Measurements from ENCODE around the gene MIA. TPM values are rescaled to one million over a fixed set of nuclear protein-coding genes. Genes with fewer than 3 reads are reported as not detected.
"Not testable (repeated sequence)": the region's sequence is repeated elsewhere in the genome, so short reads cannot be mapped to it uniquely, and the experiment has no call there.

Gene MIA
- total and polyA plus RNA-seq, 2 donors (not counting 1 experiment from before 2014, with no cell fraction given), result 0.37 to 5.7 TPM

GRCh38 chr19:40763963-40764362, 11.4 kb upstream of the MIA start:
- Mint-ChIP-seq H3K4me1 (peaks cover 7% of the 10 kb centered on the region), H3K4me3 (no peak overlapping the region), H3K27ac (peak overlapping the region; percentile 67), H3K9me3 (ENCODE audit: insufficient read depth) (no peaks in the 10 kb centered on the region), H3K27me3 (no peaks in the 10 kb centered on the region)
- no peaks in the 10 kb centered on the region for H3K9me3 ChIP-seq (ENCODE audit: control extremely low read depth in 1 of 3, control insufficient read depth in 2 of 3, insufficient read depth in 1 of 3, low read length in 2 of 3)
- intact Hi-C loops (cut with micrococcal nuclease), result no loop called here
- TF ChIP-seq EZH2 (IDR thresholded peaks at IDR 0.05; ENCODE audit: borderline replicate concordance, insufficient read depth, low read depth, low read length, poor library complexity, severe bottlenecking) (no peak), CTCF (IDR thresholded peaks at IDR 0.05) (no peak)
- POLR2A ChIA-PET, result no interaction called here
- peaks cover 54% of the 10 kb centered on the region for H4K20me1 ChIP-seq (ENCODE audit: control insufficient read depth, insufficient read depth, low read length, poor library complexity, severe bottlenecking)
- H3K9ac ChIP-seq (ENCODE audit: low read length), result no peak overlapping the region
- H3K27me3 ChIP-seq (replicated peaks in 1 of 4; ENCODE audit: control extremely low read depth in 1 of 4, control insufficient read depth in 3 of 4, insufficient read depth in 4 of 4, low read length in 3 of 4), result no peaks in the 10 kb centered on the region
- H3K36me3 ChIP-seq (replicated peaks in 1 of 2; ENCODE audit: control extremely low read depth in 1 of 2, control insufficient read depth in 1 of 2, extremely low read depth in 1 of 2, insufficient read depth in 2 of 2, low read length in 1 of 2), result peaks cover 15 to 74% of the 10 kb centered on the region in 2 experiments
- H2AFZ ChIP-seq (ENCODE audit: insufficient read depth, low read depth, low read length, poor library complexity, severe bottlenecking), result no peak overlapping the region
- ATAC-seq (ENCODE audit: low read depth), result no peak
- peaks cover 34% of the 10 kb centered on the region for H3K79me2 ChIP-seq (ENCODE audit: control insufficient read depth, insufficient read depth, low read length)
- H3K4me2 ChIP-seq (replicated peaks; ENCODE audit: low read depth, low read length, poor library complexity, severe bottlenecking), result no peak overlapping the region
- no peak overlapping the region for H3K4me3 ChIP-seq (ENCODE audit: control extremely low read depth in 1 of 5, extremely low read depth in 1 of 5, insufficient read depth in 1 of 5, low read depth in 2 of 5, low read length in 4 of 5)
- no peak overlapping the region for H3K27ac ChIP-seq (ENCODE audit: low read length in 2 of 2)
- CTCF ChIA-PET, result interaction anchor here (0.5 kb wide), 1 partner anchor 42 kb away, joined by 3 read pairs; no protein-coding TSS in a partner anchor
- no peak for DNase-seq
- H3K4me1 ChIP-seq (ENCODE audit: control insufficient read depth in 2 of 2, insufficient read depth in 2 of 2, low read length in 2 of 2), result no peaks in the 10 kb centered on the region
- WGBS (ENCODE audit: insufficient coverage), result 89% methylated on average over 7 of the region's 10 CpGs

- Histone ChIP-seq H3K79me2 (ENCODE audit: control insufficient read depth, insufficient read depth, low read length) (peaks cover 20% of the 10 kb centered on the region), H4K20me1 (ENCODE audit: control insufficient read depth, insufficient read depth, low read length, poor library complexity, severe bottlenecking) (peaks cover 31% of the 10 kb centered on the region), H3K36me3 (replicated peaks in 1 of 2; ENCODE audit: control extremely low read depth in 1 of 2, control insufficient read depth in 1 of 2, extremely low read depth in 1 of 2, insufficient read depth in 2 of 2, low read length in 1 of 2) (peaks cover 7 to 51% of the 10 kb centered on the region in 2 experiments)
- WGBS (ENCODE audit: insufficient coverage), result 96% methylated on average over 10 of the region's 13 CpGs
- H3K4me3 ChIP-seq (ENCODE audit: control extremely low read depth in 1 of 5, extremely low read depth in 1 of 5, insufficient read depth in 1 of 5, low read depth in 2 of 5, low read length in 4 of 5); H3K27me3 Mint-ChIP-seq; H3K9me3 ChIP-seq (ENCODE audit: control extremely low read depth in 1 of 3, control insufficient read depth in 2 of 3, insufficient read depth in 1 of 3, low read length in 2 of 3); H3K9ac ChIP-seq (ENCODE audit: low read length); ATAC-seq (ENCODE audit: low read depth); H3K9me3 Mint-ChIP-seq (ENCODE audit: insufficient read depth); H3K27ac ChIP-seq (ENCODE audit: low read length in 2 of 2); H3K4me2 ChIP-seq (replicated peaks; ENCODE audit: low read depth, low read length, poor library complexity, severe bottlenecking); H2AFZ ChIP-seq (ENCODE audit: insufficient read depth, low read depth, low read length, poor library complexity, severe bottlenecking); H3K4me3 Mint-ChIP-seq; H3K27ac Mint-ChIP-seq; intact Hi-C loops (cut with micrococcal nuclease); H3K4me1 ChIP-seq (ENCODE audit: control insufficient read depth in 2 of 2, insufficient read depth in 2 of 2, low read length in 2 of 2); DNase-seq; H3K27me3 ChIP-seq (replicated peaks in 1 of 4; ENCODE audit: control extremely low read depth in 1 of 4, control insufficient read depth in 3 of 4, insufficient read depth in 4 of 4, low read length in 3 of 4): not testable (repeated sequence)
- ChIA-PET CTCF (interaction anchor here (0.6 to 0.7 kb wide), 2 partner anchors 49 to 788 kb away, joined by 4 read pairs; no protein-coding TSS in a partner anchor), POLR2A (interaction anchor here (1.2 kb wide), 1 partner anchor 12 kb away, joined by 3 read pairs; the partner anchor contains the start of gene RAB4B)
- H3K4me1 Mint-ChIP-seq, result peaks cover 10% of the 10 kb centered on the region
These were observed 8.9 kb upstream of the MIA start for GRCh38 chr19:40766385-40766784.
